NCI-H82 treated with DMSO at 0.1 percent for 48 hours (cell line): ENCODE measurements around the gene TNFSF8.

Source experiments
- DNase-seq: peaks from one replicate; lab custom pipeline; 2025; ENCODE audit not compliant: unreplicated experiment; lab: John Stamatoyannopoulos, UW

Gene TNFSF8

GRCh38 chr9:114906922-114907571 lies 23.3 kb downstream of the TNFSF8 start:
- no peak for DNase-seq

GRCh38 chr9:114905170-114905940 lies 25.0 kb downstream of the TNFSF8 start:
- DNase-seq = no peak

- DNase-seq = no peak
Measured at GRCh38 chr9:114902786-114903524, 27.4 kb downstream of the TNFSF8 start.

GRCh38 chr9:114900942-114901802 lies 29.2 kb downstream of the TNFSF8 start:
- DNase-seq = no peak

GRCh38 chr9:114899995-114900394 lies 30.4 kb downstream of the TNFSF8 start:
- no peak for DNase-seq

GRCh38 chr9:114899461-114899860 lies 30.9 kb downstream of the TNFSF8 start:
- no peak for DNase-seq

- DNase-seq = no peak
Measured at GRCh38 chr9:114898741-114899140, 31.6 kb downstream of the TNFSF8 start.

- DNase-seq = no peak
Measured at GRCh38 chr9:114897196-114897595, 33.2 kb downstream of the TNFSF8 start.

- DNase-seq = no peak
Measured at GRCh38 chr9:114896344-114896743, 34.0 kb downstream of the TNFSF8 start.

GRCh38 chr9:114895521-114895991 lies 34.8 kb downstream of the TNFSF8 start:
- no peak for DNase-seq

GRCh38 chr9:114894609-114895433 lies 35.6 kb downstream of the TNFSF8 start:
- no peak for DNase-seq

- no peak for DNase-seq
Measured at GRCh38 chr9:114894206-114894605, 36.2 kb downstream of the TNFSF8 start.

GRCh38 chr9:114893221-114894010 lies 37.0 kb downstream of the TNFSF8 start:
- DNase-seq = no peak

- DNase-seq = no peak
Measured at GRCh38 chr9:114889802-114890224, 40.6 kb downstream of the TNFSF8 start.

- DNase-seq = no peak
Measured at GRCh38 chr9:114888607-114889006, 41.8 kb downstream of the TNFSF8 start.

- DNase-seq = no peak
Measured at GRCh38 chr9:114887963-114888362, 42.4 kb downstream of the TNFSF8 start.

GRCh38 chr9:114884787-114885452 lies 45.5 kb downstream of the TNFSF8 start:
- no peak for DNase-seq

- no peak for DNase-seq
Measured at GRCh38 chr9:114883709-114884108, 46.7 kb downstream of the TNFSF8 start.
